K562 (cell line): ENCODE results near the gene NBPF4. TPM values are rescaled to one million over a fixed set of nuclear protein-coding genes. Genes with fewer than 3 reads are reported as not detected.

Experiments used
- ARNT ChIP-seq, 2 experiments: fragments of 450-650 bp; IDR thresholded peaks; 2 replicates each; pipeline ENCODE4 v1.6.1; 2016; ENCODE audit warnings: mild to moderate bottlenecking in 1 of 2
- BRF1 ChIP-seq: IDR thresholded peaks from 3 replicates; pipeline ENCODE4 v1.6.1; 2011; ENCODE audit warnings: borderline replicate concordance, mild to moderate bottlenecking; ENCODE audit not compliant: insufficient read length; ENCODE audit errors: extremely low read depth
- DPF2 ChIP-seq: fragments of 450-650 bp; IDR thresholded peaks from 2 replicates; pipeline ENCODE4 v1.6.1; 2016
- ELF1 ChIP-seq: fragments of 200-800 bp; sonication (Bioruptor generic); IDR thresholded peaks from 2 replicates; pipeline ENCODE4 v1.6.1; 2016; ENCODE audit warnings: missing genetic modification characterization, missing compliant biosample characterization
- FOXP4 ChIP-seq: sonication (generic); formaldehyde crosslinking; IDR thresholded peaks from 2 replicates; pipeline ENCODE4 v1.8.0; 2022; ENCODE audit warnings: mild to moderate bottlenecking, missing genetic modification reagents, borderline replicate concordance
- MAFG ChIP-seq: fragments of 450-650 bp; conservative IDR thresholded peaks from 2 replicates; pipeline ENCODE4 v1.6.1; 2016; ENCODE audit warnings: missing genetic modification characterization, missing compliant biosample characterization
- NKRF ChIP-seq: fragments of 450-650 bp; IDR thresholded peaks from 2 replicates; pipeline ENCODE4 v1.6.1; 2016; ENCODE audit warnings: borderline replicate concordance
- NR2C2 ChIP-seq, 2 experiments: fragments of 200-800 bp in 1 of 2; sonication (Bioruptor generic) in 1 of 2; sonication (generic) in 1 of 2; formaldehyde crosslinking in 1 of 2; IDR thresholded peaks; 2 replicates each; pipeline versions ENCODE4 v1.6.1 to v1.8.0; 2016 to 2022; ENCODE audit warnings: mild to moderate bottlenecking in 1 of 2, missing compliant biosample characterization in 1 of 2, missing genetic modification characterization in 1 of 2, missing genetic modification reagents in 1 of 2
- PHB2 ChIP-seq: fragments of 450-650 bp; IDR thresholded peaks from 2 replicates; pipeline ENCODE4 v1.6.1; 2017; ENCODE audit warnings: low read depth
- PTBP1 ChIP-seq: fragments of 200-400 bp; formaldehyde crosslinking; IDR thresholded peaks from 2 replicates; pipeline ENCODE4 v1.6.1; 2017; ENCODE audit warnings: low read depth, low read length
- RBM25 ChIP-seq: fragments of 200-400 bp; formaldehyde crosslinking; IDR thresholded peaks from 2 replicates; pipeline ENCODE4 v1.6.1; 2018; ENCODE audit warnings: low read length, low read depth, moderate library complexity; ENCODE audit not compliant: severe bottlenecking
- SMC3 ChIP-seq: conservative IDR thresholded peaks from 2 replicates; pipeline ENCODE4 v1.6.1; 2011; ENCODE audit warnings: low read depth, low read length, improper control_type of control experiment; ENCODE audit not compliant: insufficient read depth
- SPI1 ChIP-seq: IDR thresholded peaks from 2 replicates; pipeline ENCODE4 v1.6.1; 2011; ENCODE audit warnings: low read depth, low read length, control low read depth, borderline replicate concordance
- TBL1XR1 ChIP-seq, 2 experiments: IDR thresholded peaks; 2 replicates each; pipeline ENCODE4 v1.6.1; 2012; ENCODE audit warnings: improper control_type of control experiment in 2 of 2, low read length in 2 of 2, mild to moderate bottlenecking in 1 of 2
- ZBTB11 ChIP-seq, 3 experiments: fragments of 200-800 bp in 1 of 3; fragments of 250-450 bp in 1 of 3; fragments of 450-650 bp in 1 of 3; sonication (Bioruptor Pico) in 1 of 3; sonication (Bioruptor generic) in 1 of 3; formaldehyde crosslinking in 1 of 3; IDR thresholded peaks; 2 replicates each; pipeline versions ENCODE4 v1.6.1 to v1.8.0; 2016 to 2022; ENCODE audit warnings: mild to moderate bottlenecking in 2 of 3, missing genetic modification characterization in 2 of 3, missing compliant biosample characterization in 1 of 3, moderate library complexity in 1 of 3
- ZBTB7A ChIP-seq: IDR thresholded peaks from 2 replicates; pipeline ENCODE4 v1.6.1; 2011; ENCODE audit warnings: low read depth, mild to moderate bottlenecking, low read length, moderate library complexity, borderline replicate concordance; ENCODE audit not compliant: control insufficient read depth
- ZNF224 ChIP-seq: sonication (generic); formaldehyde crosslinking; IDR thresholded peaks from 2 replicates; pipeline ENCODE4 v1.8.0; 2022; ENCODE audit warnings: mild to moderate bottlenecking, missing genetic modification reagents
- ZNF239 ChIP-seq: fragments of 250-450 bp; sonication (Bioruptor Pico); IDR thresholded peaks from 2 replicates; pipeline ENCODE4 v1.4.0; 2020; ENCODE audit warnings: mild to moderate bottlenecking
- ZNF24 ChIP-seq: fragments of 450-650 bp; IDR thresholded peaks from 2 replicates; pipeline ENCODE4 v1.6.1; 2016
- ZNF282 ChIP-seq: sonication (generic); formaldehyde crosslinking; IDR thresholded peaks from 2 replicates; pipeline ENCODE4 v1.8.1; 2023; ENCODE audit warnings: missing genetic modification reagents
- polyA plus RNA-seq, 8 experiments: library from polyadenylated mRNA; depleted of rRNA in 4 of 8; stranded (reverse) in 5 of 8; unstranded in 3 of 8; fragments of >200 nt; fragmentation: Nextera tagmentation in 2 of 8; fragmentation: Illumina TruSeq in 1 of 8; extraction: Ambion mirVana in 2 of 8; extraction: Trizol in 1 of 8; gene quantifications; 2 replicates each; pipeline versions ENCODE4 v1.2.1 to v1.2.3, GENCODE V29; 2011 to 2014; ENCODE audit warnings: inconsistent platforms in 1 of 8, missing spikeins in 1 of 8
- total RNA-seq, 7 experiments: library from RNA; depleted of rRNA in 6 of 7; stranded (reverse); fragments of >200 nt in 6 of 7; fragmentation: Illumina TruSeq in 2 of 7; extraction: Trizol in 2 of 7; gene quantifications; 2 replicates each; pipeline versions ENCODE4 v1.2.1 to v1.2.3, GENCODE V29; 2011 to 2021; ENCODE audit warnings: low replicate concordance in 1 of 7

The NBPF4 gene
- total and polyA plus RNA-seq, 9 of the 15 experiments (the other 6 are each of a cell fraction or from before 2014, with no cell fraction given), result 3.6 to 10.4 (median 5.9) TPM

- no peak for TF ChIP-seq ZBTB7A
- no peak for TF ChIP-seq BRF1
- TF ChIP-seq SPI1, result peak; percentile 51; the same call in 1 of the 2 replicates
- no peak for TF ChIP-seq ARNT (IDR thresholded peaks at IDR 0.05)
- 0 out of 2 replicates have a peak, but pooled peaks have one; percentile 10 for TF ChIP-seq FOXP4 (CRISPR knock-in tag)
- TF ChIP-seq TBL1XR1 (IDR thresholded peaks at IDR 0.05; ENCODE audit: low read length in 2 of 2), result no peak
- peak in 1 of 3 experiments; percentile 66; a peak in 1 of 6 replicates for TF ChIP-seq ZBTB11 (CRISPR knock-in tag; IDR thresholded peaks at IDR 0.05)
- 0 out of 2 replicates have a peak, but pooled peaks have one; percentile 5 for TF ChIP-seq NKRF
- TF ChIP-seq SMC3, result no peak
- 0 out of 2 replicates have a peak, but pooled peaks have one; percentile 28 for TF ChIP-seq ELF1
- no peak for TF ChIP-seq PHB2
- no peak for TF ChIP-seq ZNF282 (CRISPR knock-in tag)
- TF ChIP-seq PTBP1, result no peak
- no peak for TF ChIP-seq RBM25
- no peak for TF ChIP-seq NR2C2 (CRISPR knock-in tag; IDR thresholded peaks at IDR 0.05)
- peak; percentile 41; the same call in 1 of the 2 replicates for TF ChIP-seq NR2C2 (tag; IDR thresholded peaks at IDR 0.05)
- 0 out of 2 replicates have a peak, but pooled peaks have one; percentile 15 for TF ChIP-seq MAFG (tag)
- no peak for TF ChIP-seq DPF2
- no peak for TF ChIP-seq ZNF24
- TF ChIP-seq ZNF239 (CRISPR knock-in tag), result no peak
- no peak for TF ChIP-seq ZNF224 (CRISPR knock-in tag)
These were observed 44.6 kb downstream of the NBPF4 start (continued) for GRCh38 chr1:108199201-108199691.
